ENCODE data around the gene SPATA6. TPM values are rescaled to one million over a fixed set of nuclear protein-coding genes. Genes with fewer than 3 reads are reported as not detected.
A peak's percentile ranks its signal among the peaks of the same experiment; 100 is the strongest.
"Not testable (repeated sequence)": the region's sequence is repeated elsewhere in the genome, so short reads cannot be mapped to it uniquely, and the experiment has no call there.

Gene SPATA6
- 3.6 and 7.4 TPM in 2 replicates for total RNA-seq
- 7.6 and 8.8 TPM in 2 replicates for polyA plus RNA-seq

GRCh38 chr1:48471691-48472576, at the start of gene SPATA6:
Gene SPATA6, minus strand, starts transcription at chr1:48472204. Its CDS starts 196 bp downstream, at chr1:48472008.
- Histone ChIP-seq H3K4me3 (peak within 1 kb of the TSS; percentile 79), H3K9me3 (ENCODE audit: low read depth) (no peaks in the 10 kb centered on the region), H3K27ac (peak within 1 kb of the TSS; percentile 53), H3K4me1 (ENCODE audit: low read depth) (peaks cover 4% of the 10 kb centered on the region), H3K36me3 (no peaks in the 10 kb centered on the region), H3K27me3 (no peaks in the 10 kb centered on the region)
- TF ChIP-seq CTCF (IDR thresholded peaks at IDR 0.05; ENCODE audit: low read depth, low read length) = no peak
- peak; percentile 98 for DNase-seq (ENCODE audit: low read depth in 1 of 2, low spot score in 1 of 2)

GRCh38 chr1:48519896-48520295, 47.9 kb upstream of the SPATA6 start:
- not testable (repeated sequence) for H3K4me3 ChIP-seq; DNase-seq (ENCODE audit: low read depth in 1 of 2, low spot score in 1 of 2); H3K36me3 ChIP-seq; H3K9me3 ChIP-seq (ENCODE audit: low read depth); H3K27me3 ChIP-seq; H3K27ac ChIP-seq; H3K4me1 ChIP-seq (ENCODE audit: low read depth)

DNA sequence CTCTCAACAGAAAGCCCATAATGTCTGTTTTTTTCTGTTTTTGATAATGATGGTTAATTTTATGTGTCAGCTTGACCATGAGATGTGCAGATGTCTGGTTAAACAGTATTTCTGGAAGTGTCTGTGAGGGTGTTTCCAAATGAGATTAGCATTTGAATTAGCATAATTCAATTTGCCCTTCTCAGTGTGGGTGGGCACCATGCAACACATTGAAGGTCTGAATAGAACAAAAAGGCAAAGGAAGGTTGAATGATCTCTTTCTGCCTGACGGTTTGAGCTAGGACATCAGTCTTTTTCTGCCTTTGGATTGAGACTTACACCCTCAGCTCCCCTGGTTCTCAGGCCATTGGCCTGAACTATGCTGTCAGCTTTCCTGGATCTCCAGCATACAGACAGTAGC, 34.9 kb upstream of the SPATA6 start:
- Histone ChIP-seq H3K9me3 (ENCODE audit: low read depth) (no peaks in the 10 kb centered on the region), H3K4me1 (ENCODE audit: low read depth) (no peaks in the 10 kb centered on the region), H3K27ac (no peak overlapping the region), H3K4me3 (no peak overlapping the region), H3K27me3 (no peaks in the 10 kb centered on the region), H3K36me3 (no peaks in the 10 kb centered on the region)
- no peak for TF ChIP-seq CTCF (IDR thresholded peaks at IDR 0.05; ENCODE audit: low read depth, low read length)
- DNase-seq (ENCODE audit: low read depth in 1 of 2, low spot score in 1 of 2) = no peak

DNA sequence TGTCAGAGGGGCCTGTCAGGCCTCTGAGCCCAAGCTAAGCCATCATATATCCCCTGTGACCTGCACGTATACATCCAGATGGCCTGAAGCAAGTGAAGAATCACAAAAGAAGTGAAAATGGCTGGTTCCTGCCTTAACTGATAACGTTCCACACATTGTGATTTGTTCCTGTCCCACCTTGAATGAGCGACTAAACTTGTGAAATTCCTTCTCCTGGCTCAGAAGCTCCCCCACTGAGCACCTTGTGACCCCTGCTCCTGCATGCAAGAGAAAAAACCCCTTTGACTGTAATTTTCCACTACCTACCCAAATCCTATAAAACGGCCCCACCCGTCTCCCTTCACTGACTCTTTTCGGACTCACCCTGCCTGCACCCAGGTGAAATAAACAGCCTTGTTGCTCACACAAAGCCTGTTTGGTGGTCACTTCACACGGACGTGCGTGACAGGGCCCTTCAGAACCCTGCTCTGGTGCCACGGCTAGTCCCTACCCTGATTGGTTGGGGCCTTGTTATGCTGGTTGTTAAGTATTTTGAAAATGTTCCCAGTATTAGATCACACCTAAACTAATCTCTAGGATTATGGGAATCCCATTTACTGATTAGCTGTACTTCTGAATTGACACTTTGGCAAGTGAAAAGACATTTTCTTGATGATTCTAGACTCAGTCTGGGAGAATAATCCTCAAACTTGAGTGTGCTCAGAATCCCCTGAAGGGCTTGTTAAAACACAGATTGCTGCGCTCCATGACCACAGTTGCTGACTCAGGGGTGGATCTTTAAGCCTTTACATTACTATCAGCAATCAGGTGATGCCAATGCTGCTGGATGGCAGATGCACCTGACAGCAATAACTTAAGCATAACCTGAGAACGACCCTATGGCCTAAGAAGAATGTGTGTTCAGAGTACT, 28.8 kb upstream of the SPATA6 start:
- Histone ChIP-seq H3K36me3 (no peaks in the 10 kb centered on the region), H3K27me3 (no peaks in the 10 kb centered on the region), H3K4me1 (ENCODE audit: low read depth) (no peaks in the 10 kb centered on the region), H3K9me3 (ENCODE audit: low read depth) (no peaks in the 10 kb centered on the region), H3K4me3 (no peak overlapping the region), H3K27ac (no peak overlapping the region)
- no peak for DNase-seq (ENCODE audit: low read depth in 1 of 2, low spot score in 1 of 2)
- no peak for TF ChIP-seq CTCF (IDR thresholded peaks at IDR 0.05; ENCODE audit: low read depth, low read length)

DNA sequence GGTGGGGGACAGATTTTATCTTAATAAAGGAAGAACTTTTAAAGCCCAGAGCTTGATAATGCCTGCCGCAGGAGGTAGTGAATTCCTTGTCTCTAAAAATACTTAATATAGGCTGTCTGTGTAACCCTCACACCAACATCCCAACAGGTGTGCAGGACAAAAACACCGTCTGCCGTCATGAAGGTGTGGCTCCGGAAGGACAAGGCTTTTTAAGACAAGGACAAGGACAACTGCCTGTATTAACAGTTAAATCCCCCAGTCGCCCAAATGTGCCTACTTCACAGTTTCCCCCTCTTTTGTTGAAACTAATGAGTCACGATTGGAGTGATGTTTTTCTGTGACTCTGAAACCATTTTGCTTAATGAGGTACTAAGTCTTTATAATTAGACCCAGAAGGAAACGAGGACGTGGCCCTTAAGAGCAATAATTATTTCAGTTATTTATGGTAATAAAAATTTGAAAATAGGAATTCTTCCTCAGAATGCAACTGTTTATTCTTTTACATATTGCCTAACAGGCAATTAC, 27.3 kb upstream of the SPATA6 start:
- no peaks in the 10 kb centered on the region for H3K36me3 ChIP-seq
- no peak overlapping the region for H3K27ac ChIP-seq
- H3K4me3 ChIP-seq = no peak overlapping the region
- DNase-seq (ENCODE audit: low read depth in 1 of 2, low spot score in 1 of 2) = no peak
- H3K27me3 ChIP-seq = no peaks in the 10 kb centered on the region
- H3K9me3 ChIP-seq (ENCODE audit: low read depth) = no peaks in the 10 kb centered on the region
- no peak for TF ChIP-seq CTCF (IDR thresholded peaks at IDR 0.05; ENCODE audit: low read depth, low read length)
- H3K4me1 ChIP-seq (ENCODE audit: low read depth) = no peaks in the 10 kb centered on the region

Measured in cardiac muscle cell (in vitro differentiated cells and primary cell).